Fibroblast of lung (primary cell): ENCODE results near the gene STIMATE. TPM values are rescaled to one million over a fixed set of nuclear protein-coding genes. Genes with fewer than 3 reads are reported as not detected.

ENCODE experiments used
- DNase-seq, 2 donors: peaks; one replicate each; pipeline versions ENCODE4 v3.0.0 to v3.0.0-alpha.2; 2010; ENCODE audit warnings: low read depth in 2 of 2
- H2AFZ ChIP-seq: 2 replicates; pipeline ENCODE4 v1.5.1; 2012; ENCODE audit warnings: low read length, control low read depth, inconsistent platforms
- H3K27ac ChIP-seq: 2 replicates; pipeline ENCODE4 v1.5.1; 2011; ENCODE audit warnings: low read length, control low read depth; ENCODE audit not compliant: insufficient read depth
- H3K27me3 ChIP-seq: 2 replicates; pipeline ENCODE4 v1.5.1; 2011; ENCODE audit warnings: mild to moderate bottlenecking, low read length; ENCODE audit not compliant: control insufficient read depth, insufficient read depth
- H3K36me3 ChIP-seq: 2 replicates; pipeline ENCODE4 v1.5.1; 2011; ENCODE audit warnings: low read length; ENCODE audit not compliant: control insufficient read depth, insufficient read depth
- H3K4me1 ChIP-seq: 2 replicates; pipeline ENCODE4 v1.5.1; 2011; ENCODE audit warnings: low read length; ENCODE audit not compliant: control insufficient read depth, insufficient read depth; ENCODE audit errors: extremely low read depth
- H3K4me2 ChIP-seq: 2 replicates; pipeline ENCODE4 v1.5.1; 2011; ENCODE audit warnings: low read length, control low read depth; ENCODE audit not compliant: insufficient read depth; ENCODE audit errors: extremely low read depth
- H3K4me3 ChIP-seq, 4 experiments: fragments of 200-600 bp in 1 of 4; sonication (generic) in 1 of 4; replicated peaks in 1 of 4; 2 replicates each; pipeline ENCODE4 v1.5.1; 2011 to 2016; ENCODE audit warnings: low read length in 4 of 4, low read depth in 3 of 4, mild to moderate bottlenecking in 3 of 4, control low read depth in 2 of 4, inconsistent platforms in 1 of 4, mixed read lengths in 1 of 4; ENCODE audit not compliant: insufficient read depth in 1 of 4; ENCODE audit errors: control extremely low read depth in 1 of 4
- H3K79me2 ChIP-seq: 2 replicates; pipeline ENCODE4 v1.5.1; 2012; ENCODE audit warnings: mild to moderate bottlenecking, low read length, inconsistent platforms; ENCODE audit not compliant: control insufficient read depth, insufficient read depth
- H3K9ac ChIP-seq: 2 replicates; pipeline ENCODE4 v1.5.1; 2011; ENCODE audit warnings: mild to moderate bottlenecking, low read length, control low read depth; ENCODE audit not compliant: insufficient read depth
- H3K9me3 ChIP-seq: 2 replicates; pipeline ENCODE4 v1.5.1; 2012; ENCODE audit warnings: low read depth, low read length; ENCODE audit not compliant: control insufficient read depth, insufficient read depth
- H4K20me1 ChIP-seq: 2 replicates; pipeline ENCODE4 v1.5.1; 2011; ENCODE audit warnings: low read length; ENCODE audit not compliant: control insufficient read depth, insufficient read depth; ENCODE audit errors: extremely low read depth
- CTCF ChIP-seq, 2 donors: IDR thresholded peaks in 1 of 2; conservative IDR thresholded peaks in 1 of 2; 1 replicate in 1 of 2; 2 replicates in 1 of 2; pipeline ENCODE4 v1.5.1; 2011 to 2012; ENCODE audit warnings: low read length in 2 of 2, control low read depth in 1 of 2, inconsistent platforms in 1 of 2, low read depth in 1 of 2, mild to moderate bottlenecking in 1 of 2
- EZH2 ChIP-seq: IDR thresholded peaks from 2 replicates; pipeline ENCODE4 v1.5.1; 2012; ENCODE audit warnings: low read length, control low read depth, mild to moderate bottlenecking; ENCODE audit errors: missing control alignments
- polyA plus RNA-seq, 2 donors: library from polyadenylated mRNA; depleted of rRNA in 1 of 2; stranded (reverse) in 1 of 2; unstranded in 1 of 2; fragments of >200 nt; gene quantifications; 2 replicates each; pipeline ENCODE4 v1.2.1, GENCODE V29; 2011 to 2012; ENCODE audit warnings: missing spikeins in 1 of 2
- total RNA-seq: library from RNA; depleted of rRNA; stranded (reverse); fragments of >200 nt; gene quantifications from 2 replicates; pipeline ENCODE4 v1.2.1, GENCODE V29; 2014

The STIMATE gene
- total and polyA plus RNA-seq, 2 donors (not counting 1 experiment from before 2014, with no cell fraction given), result 11.6 to 13.0 TPM

DNA sequence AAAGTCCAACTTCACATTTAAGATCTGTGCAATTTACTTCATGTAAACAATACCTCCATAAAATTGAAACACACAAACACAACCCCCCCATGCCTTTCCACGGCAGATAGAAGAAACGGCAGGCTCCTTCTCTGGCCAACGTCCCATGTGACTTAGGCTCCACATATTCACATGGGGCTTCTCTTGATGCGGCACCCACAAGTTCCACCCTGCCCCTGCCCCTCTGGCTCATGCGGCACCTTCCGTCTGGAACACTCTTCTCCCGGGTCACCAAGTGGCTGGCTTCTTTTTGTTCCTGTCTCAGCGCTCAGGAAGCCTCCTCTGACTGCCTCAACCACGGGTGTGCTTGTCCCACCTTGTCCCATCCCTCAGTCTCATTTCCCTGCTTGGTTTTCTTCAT, 25.6 kb downstream of the STIMATE start:
- no peaks in the 10 kb centered on the region for H3K9me3 ChIP-seq
- H3K4me3 ChIP-seq, result no peak overlapping the region
- DNase-seq, result no peak
- no peaks in the 10 kb centered on the region for H3K4me1 ChIP-seq
- no peak overlapping the region for H2AFZ ChIP-seq
- no peak overlapping the region for H3K27ac ChIP-seq
- no peaks in the 10 kb centered on the region for H3K27me3 ChIP-seq
- no peaks in the 10 kb centered on the region for H3K79me2 ChIP-seq
- no peaks in the 10 kb centered on the region for H3K36me3 ChIP-seq
- TF ChIP-seq CTCF (conservative IDR thresholded peaks at IDR 0.05 in 1 of 2, IDR thresholded peaks at IDR 0.05 in 1 of 2; ENCODE audit: low read depth in 1 of 2, low read length in 2 of 2) (no peak), EZH2 (no peak)
- H3K4me2 ChIP-seq, result no peak overlapping the region
- H4K20me1 ChIP-seq, result no peaks in the 10 kb centered on the region
- H3K9ac ChIP-seq, result no peak overlapping the region

DNA sequence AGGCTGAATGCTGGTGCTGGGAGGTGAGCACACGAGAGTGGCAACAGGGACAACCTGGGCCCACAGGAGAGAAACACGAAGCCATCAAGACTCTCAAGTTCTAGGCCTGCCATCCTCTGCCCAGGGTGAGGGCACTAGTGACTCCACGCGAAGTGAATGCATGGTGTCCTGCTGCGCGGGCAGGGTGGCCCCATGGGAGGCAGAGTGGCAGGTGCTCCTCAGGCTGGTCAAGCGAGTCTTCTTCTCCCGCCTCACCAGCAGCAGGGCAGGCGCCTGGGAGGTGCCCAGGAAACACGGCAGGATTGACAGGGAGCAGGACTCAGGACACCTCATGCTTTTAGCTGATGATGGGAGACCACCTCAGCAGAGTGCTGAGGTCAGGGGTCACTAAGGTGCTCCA, 26.9 kb downstream of the STIMATE start:
- no peak for TF ChIP-seq EZH2
- TF ChIP-seq CTCF (conservative IDR thresholded peaks at IDR 0.05 in 1 of 2, IDR thresholded peaks at IDR 0.05 in 1 of 2; ENCODE audit: low read depth in 1 of 2, low read length in 2 of 2), result no peak

GRCh38 chr3:52866427-52866826, 30.9 kb downstream of the STIMATE start:
- Histone ChIP-seq H3K36me3 (no peaks in the 10 kb centered on the region), H3K27me3 (no peaks in the 10 kb centered on the region), H3K4me1 (no peaks in the 10 kb centered on the region), H4K20me1 (no peaks in the 10 kb centered on the region), H3K79me2 (no peaks in the 10 kb centered on the region), H3K9ac (no peak overlapping the region), H3K27ac (no peak overlapping the region), H3K4me3 (no peak overlapping the region), H3K9me3 (no peaks in the 10 kb centered on the region), H2AFZ (no peak overlapping the region), H3K4me2 (no peak overlapping the region)
- TF ChIP-seq EZH2, result no peak
- TF ChIP-seq CTCF (conservative IDR thresholded peaks at IDR 0.05 in 1 of 2, IDR thresholded peaks at IDR 0.05 in 1 of 2; ENCODE audit: low read depth in 1 of 2, low read length in 2 of 2), result no peak
- DNase-seq, result no peak

More for the DNA sequence above, 26.9 kb downstream of the STIMATE start:
- no peaks in the 10 kb centered on the region for H3K27me3 ChIP-seq
- no peak overlapping the region for H3K27ac ChIP-seq
- no peak overlapping the region for H2AFZ ChIP-seq
- no peaks in the 10 kb centered on the region for H3K79me2 ChIP-seq
- H3K9me3 ChIP-seq, result no peaks in the 10 kb centered on the region
- H3K36me3 ChIP-seq, result no peaks in the 10 kb centered on the region
- no peak for DNase-seq
- H3K4me2 ChIP-seq, result no peak overlapping the region
- no peak overlapping the region for H3K9ac ChIP-seq
- H3K4me3 ChIP-seq, result no peak overlapping the region
- no peaks in the 10 kb centered on the region for H3K4me1 ChIP-seq
- no peaks in the 10 kb centered on the region for H4K20me1 ChIP-seq
